GM12878 (cell line): ENCODE results near the gene S100A11. TPM values are rescaled to one million over a fixed set of nuclear protein-coding genes. Genes with fewer than 3 reads are reported as not detected.

Experiments
- ATAC-seq: fragments of 200-7000 bp; cut with Tn5 transposase; 3 replicates; pipeline ENCODE4 v1.9.1; 2020; ENCODE audit warnings: mild to moderate bottlenecking, moderate library complexity
- BruUV-seq: library from RNA; stranded (reverse); fragments of 400-500 nt; replicated peaks from 2 replicates; lab custom pipeline; 2021; lab: Mats Ljungman, UMichigan
- CTCF ChIA-PET: fragments of 300-600 bp; sonication (Branson Sonifier 250); formaldehyde crosslinking; extraction: SDS; loops from one replicate; lab custom pipeline; 2021; ENCODE audit warnings: inconsistent platforms; lab: Yijun Ruan, JAX
- POLR2A ChIA-PET: fragments of 350-600 bp; formaldehyde crosslinking; extraction: SDS; loops from one replicate; lab custom pipeline; 2021; ENCODE audit warnings: inconsistent platforms; lab: Charles Lee
- RAD21 ChIA-PET: fragments of 300-600 bp; sonication (Branson Sonifier 250); formaldehyde crosslinking; loops from one replicate; lab custom pipeline; 2023; ENCODE audit warnings: antibody characterized with exemption; ENCODE audit not compliant: unreplicated experiment; lab: Charles Lee
- SMC1A ChIA-PET: fragments of 300-600 bp; sonication (Branson Sonifier 250); formaldehyde crosslinking; loops from one replicate; lab custom pipeline; 2023; ENCODE audit not compliant: unreplicated experiment, uncharacterized antibody; lab: Charles Lee
- DNase-seq: peaks from one replicate; pipeline ENCODE4 v3.0.0-alpha.2; 2011; ENCODE audit warnings: low read depth, low spot score
- FAIRE-seq: peaks from 3 replicates; lab custom pipeline; 2011; peaks lifted over from hg19 to GRCh38; lab: Jason Lieb, UNC
- H2AFZ ChIP-seq: 2 replicates; pipeline ENCODE4 v1.6.0; 2011; ENCODE audit warnings: low read depth, low read length, control low read depth; ENCODE audit not compliant: control insufficient read depth
- H3K27ac ChIP-seq: 2 replicates; pipeline ENCODE4 v1.5.1; 2011; ENCODE audit warnings: control low read depth; ENCODE audit not compliant: control insufficient read depth, insufficient read depth
- H3K27me3 ChIP-seq, 2 experiments: replicated peaks in 1 of 2; 2 replicates each; pipeline versions ENCODE4 v1.6.0 to v1.6.1; 2011; ENCODE audit warnings: low read length in 1 of 2; ENCODE audit not compliant: control insufficient read depth in 2 of 2, insufficient read depth in 2 of 2
- H3K36me3 ChIP-seq, 2 experiments: 2 replicates each; pipeline ENCODE4 v1.5.1; 2011; ENCODE audit warnings: low read length in 1 of 2; ENCODE audit not compliant: control insufficient read depth in 2 of 2, insufficient read depth in 2 of 2
- H3K4me1 ChIP-seq: 2 replicates; pipeline ENCODE4 v1.6.1; 2011; ENCODE audit warnings: mild to moderate bottlenecking, low read length, moderate library complexity, mixed read lengths; ENCODE audit not compliant: control insufficient read depth, insufficient read depth
- H3K4me2 ChIP-seq: 2 replicates; pipeline ENCODE4 v1.6.0; 2011; ENCODE audit warnings: control low read depth; ENCODE audit not compliant: control insufficient read depth, insufficient read depth
- H3K4me3 ChIP-seq: fragments of 200-600 bp; sonication (generic); 2 replicates; pipeline ENCODE4 v1.5.1; 2016
- H3K79me2 ChIP-seq: 2 replicates; pipeline ENCODE4 v1.6.0; 2011; ENCODE audit warnings: low read length; ENCODE audit not compliant: control insufficient read depth, insufficient read depth
- H3K9ac ChIP-seq: 2 replicates; pipeline ENCODE4 v1.8.0; 2011; ENCODE audit warnings: low read length, control low read depth, mixed read lengths; ENCODE audit not compliant: control insufficient read depth, insufficient read depth
- H3K9me3 ChIP-seq: replicated peaks from 3 replicates; pipeline ENCODE4 v1.5.1; 2011; ENCODE audit warnings: mild to moderate bottlenecking, low read length; ENCODE audit not compliant: control insufficient read depth, insufficient read depth
- H4K20me1 ChIP-seq: 2 replicates; pipeline ENCODE4 v1.6.0; 2011; ENCODE audit not compliant: control insufficient read depth, insufficient read depth
- JUNB ChIP-seq: IDR thresholded peaks from 2 replicates; pipeline ENCODE4 v1.6.1; 2016; ENCODE audit warnings: antibody characterized with exemption, mild to moderate bottlenecking
- NFXL1 ChIP-seq: fragments of 450-650 bp; IDR thresholded peaks from 2 replicates; pipeline ENCODE4 v1.6.1; 2017; ENCODE audit warnings: antibody characterized with exemption, mild to moderate bottlenecking, borderline replicate concordance
- ZNF207 ChIP-seq: fragments of 450-650 bp; IDR thresholded peaks from 2 replicates; pipeline ENCODE4 v1.6.1; 2014; ENCODE audit warnings: antibody characterized with exemption, mild to moderate bottlenecking, borderline replicate concordance
- WGBS: methylation state at CpG from one replicate; pipeline ENCODE4 v1.1.6; 2016; ENCODE audit warnings: low lambda C conversion rate; ENCODE audit not compliant: insufficient replicate concordance, insufficient coverage; ENCODE audit errors: missing lambda C conversion rate; 5-methylcytosine and 5-hydroxymethylcytosine counted together
- in situ Hi-C: fragments of 300-500 bp; cut with MboI; formaldehyde crosslinking; loops from 9 replicates; pipeline ENCODE4 v1.14.3; 2018; ENCODE audit warnings: mixed read lengths
- intact Hi-C: fragments of 100-400 bp; cut with micrococcal nuclease; formaldehyde crosslinking; loops from one replicate; pipeline ENCODE4 v1.14.2; 2022; ENCODE audit not compliant: unreplicated experiment
- polyA plus RNA-seq, 11 experiments: library from polyadenylated mRNA; depleted of rRNA in 4 of 11; unstranded in 6 of 11; stranded (reverse) in 5 of 11; fragments of >200 nt; fragmentation: Nextera tagmentation in 4 of 11; fragmentation: Illumina TruSeq in 1 of 11; extraction: Ambion mirVana in 4 of 11; extraction: Trizol in 1 of 11; gene quantifications; 1 replicate in 1 of 11; 2 replicates in 10 of 11; pipeline versions ENCODE4 v1.2.1 to v1.2.3, GENCODE V29; 2011 to 2016; ENCODE audit warnings: inconsistent platforms in 2 of 11, missing spikeins in 2 of 11, low read depth in 1 of 11
- total RNA-seq, 4 experiments: library from RNA; depleted of rRNA in 3 of 4; stranded (reverse); fragments of >200 nt in 3 of 4; fragmentation: Illumina TruSeq in 1 of 4; extraction: Trizol in 1 of 4; gene quantifications; 2 replicates each; pipeline versions ENCODE4 v1.2.1 to v1.2.3, GENCODE V29; 2013 to 2021
- TF ChIP-seq, protein P1 (sequence below): fragments of 450-650 bp; formaldehyde crosslinking; IDR thresholded peaks from 2 replicates; pipeline ENCODE4 v1.4.0; 2020; ENCODE audit warnings: mild to moderate bottlenecking, moderate library complexity

Gene S100A11
- total and polyA plus RNA-seq, 10 of the 15 experiments (the other 5 are each of a cell fraction or from before 2014, with no cell fraction given): 9.0 to 134 (median 62.7) TPM

DNA sequence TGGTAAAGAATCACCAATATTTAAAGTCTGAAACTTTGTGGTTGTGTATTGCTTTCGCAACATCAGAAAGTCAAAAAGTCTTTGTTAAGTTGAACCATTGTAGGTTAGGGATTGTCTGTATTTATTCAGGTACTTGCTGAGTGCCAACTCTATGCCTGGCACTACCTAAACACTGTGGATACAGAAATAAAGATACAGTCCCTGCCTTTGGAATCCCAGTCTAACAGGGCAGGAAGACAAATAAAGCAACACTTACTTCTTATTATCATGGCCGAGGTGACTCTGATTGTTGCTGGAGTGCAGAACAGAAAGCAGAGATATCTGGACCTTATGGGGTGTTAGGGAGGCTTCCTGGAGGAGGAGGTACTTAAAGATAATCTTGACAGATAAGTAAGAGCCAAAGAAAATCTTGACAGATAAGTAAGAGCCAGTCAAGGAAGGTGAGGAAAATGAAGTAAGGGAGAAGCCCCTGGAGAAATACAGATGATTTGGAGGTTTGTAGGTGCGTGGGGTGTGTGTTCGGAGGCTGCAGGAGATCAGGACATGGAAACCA is 31.4 kb downstream of the S100A11 start:
- TF ChIP-seq, protein P1, sequence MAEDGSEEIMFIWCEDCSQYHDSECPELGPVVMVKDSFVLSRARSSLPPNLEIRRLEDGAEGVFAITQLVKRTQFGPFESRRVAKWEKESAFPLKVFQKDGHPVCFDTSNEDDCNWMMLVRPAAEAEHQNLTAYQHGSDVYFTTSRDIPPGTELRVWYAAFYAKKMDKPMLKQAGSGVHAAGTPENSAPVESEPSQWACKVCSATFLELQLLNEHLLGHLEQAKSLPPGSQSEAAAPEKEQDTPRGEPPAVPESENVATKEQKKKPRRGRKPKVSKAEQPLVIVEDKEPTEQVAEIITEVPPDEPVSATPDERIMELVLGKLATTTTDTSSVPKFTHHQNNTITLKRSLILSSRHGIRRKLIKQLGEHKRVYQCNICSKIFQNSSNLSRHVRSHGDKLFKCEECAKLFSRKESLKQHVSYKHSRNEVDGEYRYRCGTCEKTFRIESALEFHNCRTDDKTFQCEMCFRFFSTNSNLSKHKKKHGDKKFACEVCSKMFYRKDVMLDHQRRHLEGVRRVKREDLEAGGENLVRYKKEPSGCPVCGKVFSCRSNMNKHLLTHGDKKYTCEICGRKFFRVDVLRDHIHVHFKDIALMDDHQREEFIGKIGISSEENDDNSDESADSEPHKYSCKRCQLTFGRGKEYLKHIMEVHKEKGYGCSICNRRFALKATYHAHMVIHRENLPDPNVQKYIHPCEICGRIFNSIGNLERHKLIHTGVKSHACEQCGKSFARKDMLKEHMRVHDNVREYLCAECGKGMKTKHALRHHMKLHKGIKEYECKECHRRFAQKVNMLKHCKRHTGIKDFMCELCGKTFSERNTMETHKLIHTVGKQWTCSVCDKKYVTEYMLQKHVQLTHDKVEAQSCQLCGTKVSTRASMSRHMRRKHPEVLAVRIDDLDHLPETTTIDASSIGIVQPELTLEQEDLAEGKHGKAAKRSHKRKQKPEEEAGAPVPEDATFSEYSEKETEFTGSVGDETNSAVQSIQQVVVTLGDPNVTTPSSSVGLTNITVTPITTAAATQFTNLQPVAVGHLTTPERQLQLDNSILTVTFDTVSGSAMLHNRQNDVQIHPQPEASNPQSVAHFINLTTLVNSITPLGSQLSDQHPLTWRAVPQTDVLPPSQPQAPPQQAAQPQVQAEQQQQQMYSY (CRISPR knock-in tag): no peak
- TF ChIP-seq JUNB (no peak), ZNF207 (no peak), NFXL1 (no peak)
- FAIRE-seq (no peak), DNase-seq (no peak), ATAC-seq (no peak)
- Histone ChIP-seq H4K20me1 (no peaks in the 10 kb centered on the region), H3K36me3 (no peaks in the 10 kb centered on the region), H2AFZ (no peak overlapping the region), H3K27me3 (peaks cover 1 to 6% of the 10 kb centered on the region in 2 experiments), H3K79me2 (no peaks in the 10 kb centered on the region), H3K27ac (no peak overlapping the region), H3K4me1 (no peaks in the 10 kb centered on the region), H3K4me2 (no peak overlapping the region), H3K9me3 (no peaks in the 10 kb centered on the region), H3K9ac (no peak overlapping the region), H3K4me3 (no peak overlapping the region)
- ChIA-PET CTCF (interaction anchor here (0.6 to 8.1 kb wide), 7 partner anchors 8 to 97 kb away, joined by 3 to 122 read pairs (median 5); no protein-coding TSS in a partner anchor), POLR2A (no interaction called here), SMC1A (interaction anchor here (0.6 to 8.3 kb wide), 5 partner anchors 17 to 1347 kb away, joined by 3 to 70 read pairs (median 3); no protein-coding TSS in a partner anchor), RAD21 (no interaction called here)
- BruUV-seq: no TSS peak
- WGBS: 34% methylated on average over 4 of the region's 4 CpGs
- in situ Hi-C loops: no loop called here
- intact Hi-C loops: no loop called here
